ENCODE data around the gene RDM1. TPM values are rescaled to one million over a fixed set of nuclear protein-coding genes. Genes with fewer than 3 reads are reported as not detected.
A peak's percentile ranks its signal among the peaks of the same experiment; 100 is the strongest.

RDM1 gene
- total RNA-seq, 2 experiments from 2014 or later, result 13.5 to 18.5 TPM

GRCh38 chr17:35923609-35924114 is 6.9 kb downstream of the RDM1 start:
- CTCF ChIA-PET, result interaction anchor here (1.2 to 2.3 kb wide), 6 partner anchors 15 to 48 kb away, joined by 3 to 10 read pairs (median 4); no protein-coding TSS in a partner anchor
- Mint-ChIP-seq H3K27me3 (no peaks in the 10 kb centered on the region), H3K27ac (peak overlapping the region; percentile 32), H3K4me3 (no peak overlapping the region), H3K4me1 (peaks cover 60% of the 10 kb centered on the region), H3K36me3 (peaks cover 61% of the 10 kb centered on the region), H3K9me3 (ENCODE audit: low read depth) (no peaks in the 10 kb centered on the region)
- ATAC-seq (no peak), DNase-seq (no peak)

GRCh38 chr17:35920229-35920628 is 10.3 kb downstream of the RDM1 start:
- Mint-ChIP-seq H3K4me3 (no peak overlapping the region), H3K27me3 (no peaks in the 10 kb centered on the region), H3K27ac (peak overlapping the region; percentile 58), H3K9me3 (ENCODE audit: low read depth) (no peaks in the 10 kb centered on the region), H3K4me1 (peaks cover 51% of the 10 kb centered on the region), H3K36me3 (peaks cover 61% of the 10 kb centered on the region)
- CTCF ChIA-PET, result interaction anchor here (1.0 kb wide), 1 partner anchor 70 kb away, joined by 4 read pairs; no protein-coding TSS in a partner anchor
- DNase-seq (no peak), ATAC-seq (no peak)

- H3K36me3 Mint-ChIP-seq, result peaks cover 57% of the 10 kb centered on the region
- no peak overlapping the region for H3K27ac Mint-ChIP-seq
- no peaks in the 10 kb centered on the region for H3K27me3 Mint-ChIP-seq
- CTCF ChIA-PET, result interaction anchor here (0.6 to 1.9 kb wide), 8 partner anchors 8 to 47 kb away, joined by 3 to 5 read pairs (median 3); no protein-coding TSS in a partner anchor
- no peak for DNase-seq
- H3K4me3 Mint-ChIP-seq, result no peak overlapping the region
- H3K9me3 Mint-ChIP-seq (ENCODE audit: low read depth), result no peaks in the 10 kb centered on the region
- peaks cover 50% of the 10 kb centered on the region for H3K4me1 Mint-ChIP-seq
- no peak for ATAC-seq
These were observed 11.9 kb downstream of the RDM1 start for GRCh38 chr17:35918665-35919064.

- H3K27ac Mint-ChIP-seq, result no peak overlapping the region
- no peak overlapping the region for H3K4me3 Mint-ChIP-seq
- ATAC-seq (no peak), DNase-seq (no peak)
- no peaks in the 10 kb centered on the region for H3K9me3 Mint-ChIP-seq (ENCODE audit: low read depth)
- H3K36me3 Mint-ChIP-seq, result peaks cover 59% of the 10 kb centered on the region
- H3K27me3 Mint-ChIP-seq, result no peaks in the 10 kb centered on the region
- peaks cover 55% of the 10 kb centered on the region for H3K4me1 Mint-ChIP-seq
- CTCF ChIA-PET, result interaction anchor here (1.2 to 1.9 kb wide), 2 partner anchors 9 to 19 kb away, joined by 4 to 5 read pairs; no protein-coding TSS in a partner anchor
These were observed 12.9 kb downstream of the RDM1 start for GRCh38 chr17:35917519-35918213.

GRCh38 chr17:35915153-35915964 is 15.2 kb downstream of the RDM1 start:
- Mint-ChIP-seq H3K27me3 (no peaks in the 10 kb centered on the region), H3K27ac (no peak overlapping the region), H3K4me3 (no peak overlapping the region), H3K36me3 (peaks cover 57% of the 10 kb centered on the region), H3K4me1 (peaks cover 43% of the 10 kb centered on the region), H3K9me3 (ENCODE audit: low read depth) (no peaks in the 10 kb centered on the region)
- ATAC-seq (no peak), DNase-seq (no peak)
- CTCF ChIA-PET, result interaction anchor here (1.0 to 1.9 kb wide), 8 partner anchors 11 to 64 kb away, joined by 3 to 5 read pairs (median 4); partner anchors contain the start of gene RDM1

- DNase-seq (no peak), ATAC-seq (no peak)
- Mint-ChIP-seq H3K36me3 (peaks cover 49% of the 10 kb centered on the region), H3K9me3 (ENCODE audit: low read depth) (no peaks in the 10 kb centered on the region), H3K27me3 (no peaks in the 10 kb centered on the region), H3K4me3 (no peak overlapping the region), H3K4me1 (peaks cover 42% of the 10 kb centered on the region), H3K27ac (no peak overlapping the region)
- CTCF ChIA-PET, result interaction anchor here (0.8 to 1.6 kb wide), 4 partner anchors 12 to 33 kb away, joined by 3 to 5 read pairs (median 4); no protein-coding TSS in a partner anchor
These were observed 16.2 kb downstream of the RDM1 start for GRCh38 chr17:35914354-35914753.

- Mint-ChIP-seq H3K4me1 (peaks cover 47% of the 10 kb centered on the region), H3K27ac (no peak overlapping the region), H3K36me3 (peaks cover 52% of the 10 kb centered on the region), H3K4me3 (no peak overlapping the region), H3K9me3 (ENCODE audit: low read depth) (no peaks in the 10 kb centered on the region), H3K27me3 (no peaks in the 10 kb centered on the region)
- CTCF ChIA-PET, result interaction anchor here (0.8 to 1.6 kb wide), 4 partner anchors 13 to 87 kb away, joined by 3 to 5 read pairs (median 3); no protein-coding TSS in a partner anchor
- DNase-seq, result no peak
- ATAC-seq, result no peak
These were observed 17.0 kb downstream of the RDM1 start for GRCh38 chr17:35913609-35914008.

GRCh38 chr17:35912942-35913341 is 17.6 kb downstream of the RDM1 start:
- Mint-ChIP-seq H3K36me3 (peaks cover 50% of the 10 kb centered on the region), H3K27me3 (no peaks in the 10 kb centered on the region), H3K27ac (no peak overlapping the region), H3K4me3 (no peak overlapping the region), H3K9me3 (ENCODE audit: low read depth) (no peaks in the 10 kb centered on the region), H3K4me1 (peaks cover 44% of the 10 kb centered on the region)
- no peak for DNase-seq
- no peak for ATAC-seq
- CTCF ChIA-PET, result interaction anchor here (1.3 kb wide), 1 partner anchor 63 kb away, joined by 3 read pairs; no protein-coding TSS in a partner anchor

- H3K4me1 Mint-ChIP-seq, result peaks cover 47% of the 10 kb centered on the region
- ATAC-seq (no peak), DNase-seq (no peak)
- H3K27ac Mint-ChIP-seq, result no peak overlapping the region
- CTCF ChIA-PET, result interaction anchor here (1.3 to 3.6 kb wide), 3 partner anchors 13 to 63 kb away, joined by 3 to 23 read pairs (median 7); no protein-coding TSS in a partner anchor
- peaks cover 45% of the 10 kb centered on the region for H3K36me3 Mint-ChIP-seq
- H3K27me3 Mint-ChIP-seq, result no peaks in the 10 kb centered on the region
- H3K4me3 Mint-ChIP-seq, result no peak overlapping the region
- no peaks in the 10 kb centered on the region for H3K9me3 Mint-ChIP-seq (ENCODE audit: low read depth)
These were observed 18.1 kb downstream of the RDM1 start for GRCh38 chr17:35912339-35912912.

- H3K36me3 Mint-ChIP-seq, result peaks cover 49% of the 10 kb centered on the region
- peaks cover 48% of the 10 kb centered on the region for H3K4me1 Mint-ChIP-seq
- no peak overlapping the region for H3K27ac Mint-ChIP-seq
- ATAC-seq, result no peak
- no peak overlapping the region for H3K4me3 Mint-ChIP-seq
- CTCF ChIA-PET, result interaction anchor here (0.7 to 3.6 kb wide), 6 partner anchors 9 to 93 kb away, joined by 3 to 23 read pairs (median 3); no protein-coding TSS in a partner anchor
- no peaks in the 10 kb centered on the region for H3K27me3 Mint-ChIP-seq
- no peaks in the 10 kb centered on the region for H3K9me3 Mint-ChIP-seq (ENCODE audit: low read depth)
- DNase-seq, result no peak
These were observed 21.2 kb downstream of the RDM1 start for GRCh38 chr17:35909408-35909807.

- Mint-ChIP-seq H3K9me3 (ENCODE audit: low read depth) (no peaks in the 10 kb centered on the region), H3K36me3 (peaks cover 44% of the 10 kb centered on the region), H3K4me1 (peaks cover 49% of the 10 kb centered on the region), H3K4me3 (no peak overlapping the region), H3K27ac (no peak overlapping the region), H3K27me3 (no peaks in the 10 kb centered on the region)
- CTCF ChIA-PET, result interaction anchor here (1.0 to 1.3 kb wide), 2 partner anchors 15 to 23 kb away, joined by 4 to 5 read pairs; partner anchors contain the start of gene RDM1
- no peak for DNase-seq
- no peak for ATAC-seq
These were observed 22.9 kb downstream of the RDM1 start for GRCh38 chr17:35907691-35908090.

- no peak overlapping the region for H3K4me3 Mint-ChIP-seq
- H3K36me3 Mint-ChIP-seq, result peaks cover 43% of the 10 kb centered on the region
- no peaks in the 10 kb centered on the region for H3K27me3 Mint-ChIP-seq
- H3K27ac Mint-ChIP-seq, result no peak overlapping the region
- H3K9me3 Mint-ChIP-seq (ENCODE audit: low read depth), result no peaks in the 10 kb centered on the region
- CTCF ChIA-PET, result interaction anchor here (1.0 to 1.5 kb wide), 3 partner anchors 15 to 28 kb away, joined by 3 to 5 read pairs (median 4); partner anchors contain the start of genes CCL5 and RDM1
- peaks cover 50% of the 10 kb centered on the region for H3K4me1 Mint-ChIP-seq
- no peak for ATAC-seq
- DNase-seq, result no peak
These were observed 23.5 kb downstream of the RDM1 start for GRCh38 chr17:35906926-35907637.
